Measurements from ENCODE around the gene COX19.

COX19 gene

DNA sequence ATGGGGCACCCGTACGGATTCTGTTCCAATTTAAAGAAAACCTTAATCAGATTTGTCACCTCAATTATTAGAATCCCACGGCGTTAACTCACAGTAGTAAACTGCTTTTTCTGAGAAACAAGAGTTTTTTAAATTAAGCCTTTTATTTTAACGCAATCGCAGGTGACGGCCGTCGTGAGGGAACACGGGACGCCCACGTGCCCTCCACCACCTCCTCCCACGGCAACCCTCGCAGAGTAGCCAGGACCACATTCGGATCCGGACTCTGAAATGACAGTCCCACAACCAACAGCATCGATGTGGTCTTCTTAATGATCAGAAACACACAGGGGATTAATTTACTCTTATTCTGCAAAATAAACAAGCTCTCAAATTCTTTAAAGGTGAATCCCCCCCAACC, 47.0 kb upstream of the COX19 start:
- no peak overlapping the region for H3K27ac ChIP-seq (ENCODE audit: low read length)
- peaks cover 24% of the 10 kb centered on the region for H3K4me1 ChIP-seq (ENCODE audit: low read length)
- H3K79me2 ChIP-seq (ENCODE audit: low read length) = peaks cover 43% of the 10 kb centered on the region
- no peaks in the 10 kb centered on the region; the same call in 1 of the 2 replicates for H3K36me3 ChIP-seq (replicated peaks; ENCODE audit: insufficient read depth, low read length)
- no peak overlapping the region for H3K4me3 ChIP-seq (ENCODE audit: low read length)
- no peak overlapping the region for H3K9ac ChIP-seq (ENCODE audit: low read length)
- DNase-seq = no peak
- no peaks in the 10 kb centered on the region for H3K27me3 ChIP-seq (replicated peaks; ENCODE audit: insufficient read depth, low read length)
- H3K4me2 ChIP-seq (ENCODE audit: low read depth, low read length) = no peak overlapping the region
- no peaks in the 10 kb centered on the region for H3K9me3 ChIP-seq (replicated peaks; ENCODE audit: insufficient read depth, low read length)
- H2AFZ ChIP-seq (ENCODE audit: low read length) = no peak overlapping the region
- H3K9me2 ChIP-seq (replicated peaks; ENCODE audit: insufficient read depth, low read length) = no peaks in the 10 kb centered on the region
- H3F3A ChIP-seq (ENCODE audit: insufficient read depth, low read length) = peaks cover 20% of the 10 kb centered on the region
- TF ChIP-seq EZH2phosphoT487 (IDR thresholded peaks at IDR 0.05; ENCODE audit: low read length) (no peak), CTCF (IDR thresholded peaks at IDR 0.05; ENCODE audit: low read length) (no peak), EZH2 (optimal IDR thresholded peaks at IDR 0.05; ENCODE audit: low read depth, low read length) (no peak)
- H4K20me1 ChIP-seq (ENCODE audit: insufficient read depth, low read length) = no peaks in the 10 kb centered on the region

GRCh38 chr7:1021931-1022330, 46.6 kb upstream of the COX19 start:
- no peak overlapping the region for H3K27ac ChIP-seq (ENCODE audit: low read length)
- H3K79me2 ChIP-seq (ENCODE audit: low read length) = peaks cover 39% of the 10 kb centered on the region
- DNase-seq = no peak
- no peaks in the 10 kb centered on the region for H4K20me1 ChIP-seq (ENCODE audit: insufficient read depth, low read length)
- H3K9me2 ChIP-seq (replicated peaks; ENCODE audit: insufficient read depth, low read length) = no peaks in the 10 kb centered on the region
- no peak overlapping the region for H3K4me2 ChIP-seq (ENCODE audit: low read depth, low read length)
- H3K27me3 ChIP-seq (replicated peaks; ENCODE audit: insufficient read depth, low read length) = no peaks in the 10 kb centered on the region
- no peaks in the 10 kb centered on the region for H3K9me3 ChIP-seq (replicated peaks; ENCODE audit: insufficient read depth, low read length)
- TF ChIP-seq EZH2 (optimal IDR thresholded peaks at IDR 0.05; ENCODE audit: low read depth, low read length) (no peak), CTCF (IDR thresholded peaks at IDR 0.05; ENCODE audit: low read length) (no peak), EZH2phosphoT487 (IDR thresholded peaks at IDR 0.05; ENCODE audit: low read length) (no peak)
- H3K4me1 ChIP-seq (ENCODE audit: low read length) = peaks cover 24% of the 10 kb centered on the region
- H3K36me3 ChIP-seq (replicated peaks; ENCODE audit: insufficient read depth, low read length) = no peaks in the 10 kb centered on the region; the same call in 1 of the 2 replicates
- no peak overlapping the region for H2AFZ ChIP-seq (ENCODE audit: low read length)
- no peak overlapping the region for H3K4me3 ChIP-seq (ENCODE audit: low read length)
- H3F3A ChIP-seq (ENCODE audit: insufficient read depth, low read length) = peaks cover 16% of the 10 kb centered on the region
- no peak overlapping the region for H3K9ac ChIP-seq (ENCODE audit: low read length)

- no peak overlapping the region for H3K4me2 ChIP-seq (ENCODE audit: low read depth, low read length)
- H3K4me3 ChIP-seq (ENCODE audit: low read length) = no peak overlapping the region
- peaks cover 14% of the 10 kb centered on the region for H3F3A ChIP-seq (ENCODE audit: insufficient read depth, low read length)
- H3K36me3 ChIP-seq (replicated peaks; ENCODE audit: insufficient read depth, low read length) = no peaks in the 10 kb centered on the region; the same call in 1 of the 2 replicates
- peaks cover 34% of the 10 kb centered on the region for H3K79me2 ChIP-seq (ENCODE audit: low read length)
- H3K4me1 ChIP-seq (ENCODE audit: low read length) = peaks cover 24% of the 10 kb centered on the region
- H3K9me3 ChIP-seq (replicated peaks; ENCODE audit: insufficient read depth, low read length) = no peaks in the 10 kb centered on the region
- no peaks in the 10 kb centered on the region for H3K9me2 ChIP-seq (replicated peaks; ENCODE audit: insufficient read depth, low read length)
- H3K9ac ChIP-seq (ENCODE audit: low read length) = no peak overlapping the region
- DNase-seq = no peak
- no peak overlapping the region for H2AFZ ChIP-seq (ENCODE audit: low read length)
- H3K27me3 ChIP-seq (replicated peaks; ENCODE audit: insufficient read depth, low read length) = no peaks in the 10 kb centered on the region
- TF ChIP-seq EZH2phosphoT487 (IDR thresholded peaks at IDR 0.05; ENCODE audit: low read length) = no peak
- TF ChIP-seq EZH2 (optimal IDR thresholded peaks at IDR 0.05; ENCODE audit: low read depth, low read length) = no peak
- TF ChIP-seq CTCF (IDR thresholded peaks at IDR 0.05; ENCODE audit: low read length) = no peak
- no peaks in the 10 kb centered on the region for H4K20me1 ChIP-seq (ENCODE audit: insufficient read depth, low read length)
- H3K27ac ChIP-seq (ENCODE audit: low read length) = no peak overlapping the region
These were observed 46.0 kb upstream of the COX19 start for GRCh38 chr7:1021366-1021765.
